Stimulated activated CD4-positive, alpha-beta T cell treated with anti-CD3 and anti-CD28 coated beads, Interleukin-12 subunit alpha, Interleukin-12 subunit beta, amount 100 ng/mL, for 48 hours (primary cell): ENCODE data around the gene ALKBH1.
A peak's percentile ranks its signal among the peaks of the same experiment; 100 is the strongest.
"Not testable (repeated sequence)": the region's sequence is repeated elsewhere in the genome, so short reads cannot be mapped to it uniquely, and the experiment has no call there.

ENCODE experiments used
- DNase-seq, 3 donors: peaks; one replicate each; pipeline ENCODE4 v3.0.0-alpha.2; 2020; ENCODE audit warnings: low read depth in 2 of 3, low spot score in 1 of 3

Gene ALKBH1

GRCh38 chr14:77707724-77708408 is at the start of gene ALKBH1, which contains the start of gene SLIRP:
ALKBH1 (minus strand) TSS chr14:77708023; CDS start chr14:77708004, 19 bp downstream.
SLIRP (plus strand) TSS chr14:77708103; CDS start chr14:77708112, 9 bp downstream.
- peak; percentile 77 to 83 (median 78) for DNase-seq

DNA sequence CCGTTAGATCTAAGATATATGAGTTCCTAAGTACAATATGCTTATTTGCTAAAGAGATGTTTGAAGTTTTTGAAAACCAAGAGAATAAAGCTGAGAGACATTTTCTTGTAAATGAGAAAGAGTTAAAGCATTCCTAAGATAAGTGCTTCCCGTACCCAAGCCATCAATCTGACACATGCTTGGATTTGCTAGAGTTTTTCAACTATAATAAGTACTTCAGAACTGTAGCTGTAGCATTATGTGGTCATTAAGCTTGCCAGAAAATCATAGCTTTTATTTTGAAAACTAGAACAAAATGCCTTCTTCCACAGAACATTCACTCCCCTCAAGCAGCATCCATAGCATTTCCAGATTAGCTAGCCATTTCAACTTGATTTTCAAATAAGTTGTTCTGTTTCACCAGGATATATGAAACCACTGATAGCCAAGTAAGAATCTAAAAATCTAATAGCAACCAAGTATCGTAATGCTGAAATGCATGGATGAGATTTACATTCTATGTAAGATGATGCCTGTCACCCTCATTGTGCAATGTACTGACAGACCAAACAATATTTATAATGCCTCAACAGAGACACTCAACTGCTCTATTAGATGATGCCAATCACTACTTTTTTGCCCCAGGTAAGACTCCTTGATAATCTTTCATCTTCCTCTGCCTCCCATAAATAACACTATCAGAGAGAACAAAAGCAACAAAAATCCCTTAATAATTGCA is 45.1 kb upstream of the ALKBH1 start:
- DNase-seq, result no peak

GRCh38 chr14:77752266-77752665 is 44.4 kb upstream of the ALKBH1 start:
- no peak for DNase-seq

DNA sequence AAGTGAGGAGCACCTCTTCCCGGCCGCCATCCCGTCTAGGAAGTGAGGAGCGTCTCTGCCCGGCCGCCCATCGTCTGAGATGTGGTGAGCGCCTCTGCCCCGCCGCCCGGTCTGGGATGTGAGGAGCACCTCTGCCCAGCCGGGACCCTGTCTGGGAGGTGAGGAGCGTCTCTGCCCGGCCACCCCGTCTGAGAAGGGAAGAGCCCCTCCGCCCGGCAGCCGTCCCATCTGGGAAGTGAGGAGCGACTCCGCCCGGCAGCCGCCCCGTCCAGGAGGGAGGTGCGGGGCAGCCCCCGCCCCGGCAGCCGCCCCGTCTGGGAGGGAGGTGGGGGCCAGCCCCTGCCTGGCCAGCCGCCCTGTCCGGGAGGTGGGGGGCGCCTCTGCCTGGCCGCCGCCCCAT is 39.6 kb upstream of the ALKBH1 start:
- DNase-seq, result not testable (repeated sequence)

- DNase-seq, result no peak
Observed at GRCh38 chr14:77746064-77746702, 38.4 kb upstream of the ALKBH1 start.

DNA sequence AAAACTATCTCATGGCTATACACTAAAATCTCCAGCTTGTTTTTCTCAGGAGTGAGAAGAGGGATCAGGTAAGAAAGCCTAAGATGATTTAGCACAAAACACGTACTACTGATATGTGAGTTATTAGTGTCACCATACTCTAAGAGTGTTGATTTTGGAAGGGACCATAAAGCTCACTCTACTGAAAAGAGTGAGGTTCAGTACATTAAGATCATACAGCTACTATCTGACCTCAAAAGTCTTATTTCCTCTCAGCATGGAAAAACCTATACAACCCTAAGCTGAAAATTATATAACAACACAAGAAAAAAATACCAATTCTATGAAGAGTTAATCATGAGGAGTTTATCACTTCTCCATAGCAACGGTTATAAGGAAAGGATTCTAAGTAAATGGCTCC is 33.6 kb upstream of the ALKBH1 start:
- DNase-seq, result no peak

- no peak for DNase-seq
Observed at GRCh38 chr14:77738559-77739250, 30.9 kb upstream of the ALKBH1 start.

- no peak for DNase-seq
Observed at GRCh38 chr14:77730976-77731497, 23.2 kb upstream of the ALKBH1 start.

DNA sequence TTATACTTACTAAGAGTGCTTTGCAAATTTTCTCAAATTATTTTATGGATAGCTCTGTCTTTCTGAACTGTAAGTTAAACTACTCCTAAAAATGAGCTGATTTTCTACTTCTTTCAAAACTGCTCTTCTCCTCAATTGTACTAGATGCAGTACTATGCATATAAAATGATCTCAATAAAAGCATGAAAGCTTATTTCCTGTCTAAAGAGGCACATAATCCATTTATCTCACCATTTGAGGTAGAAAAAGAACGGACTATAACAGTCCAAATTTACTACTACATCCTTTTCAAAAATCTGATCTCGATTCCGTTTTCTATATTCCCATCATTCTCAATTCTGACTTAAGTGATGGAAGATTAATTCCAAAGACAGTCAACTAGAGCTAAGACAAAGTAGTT is 14.5 kb upstream of the ALKBH1 start:
- DNase-seq, result no peak

DNA sequence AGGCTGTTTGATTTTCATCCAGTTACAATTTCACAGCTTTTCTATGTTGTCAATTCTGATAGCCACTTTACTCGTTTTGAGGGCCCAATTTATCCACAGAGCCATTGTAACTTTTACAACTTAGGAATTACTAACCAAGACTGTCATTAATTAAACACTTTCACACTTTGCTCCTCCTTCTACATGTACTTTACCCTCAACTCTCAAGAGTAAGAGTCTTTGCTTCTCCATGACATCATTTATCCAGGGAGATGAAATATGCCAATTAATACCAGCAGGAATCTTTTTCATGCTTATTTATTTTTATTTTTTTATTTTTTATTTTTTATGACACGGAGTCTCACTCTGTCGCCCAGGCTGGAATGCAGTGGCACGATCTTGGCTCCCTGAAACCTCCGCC is 13.6 kb upstream of the ALKBH1 start:
- DNase-seq, result no peak

GRCh38 chr14:77717608-77718305 is 9.9 kb upstream of the ALKBH1 start:
- no peak for DNase-seq

- DNase-seq, result peak in 1 of 3 donors; percentile 19
Observed at GRCh38 chr14:77714926-77715325, 7.1 kb upstream of the ALKBH1 start.

GRCh38 chr14:77710364-77710763 is 2.5 kb upstream of the ALKBH1 start:
- no peak for DNase-seq

DNA sequence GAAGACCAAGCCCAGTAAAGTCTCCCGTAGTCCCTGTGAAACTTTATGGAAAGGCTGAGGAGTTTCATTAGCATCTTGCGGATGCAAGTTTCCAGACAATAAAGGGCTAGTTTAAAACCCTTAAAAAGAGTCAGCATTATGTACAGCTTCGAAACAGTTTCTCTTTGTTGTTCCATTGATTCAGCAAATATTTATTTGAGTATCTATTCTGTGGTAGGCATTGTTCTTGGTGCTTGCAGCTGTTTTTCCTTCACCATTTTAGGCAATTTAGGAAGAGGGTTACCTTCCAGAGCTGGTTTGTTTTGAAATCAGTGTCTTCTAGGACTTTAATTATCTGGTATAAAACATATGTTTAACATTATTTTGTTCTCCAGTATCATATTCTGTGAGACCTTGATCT is 1.6 kb upstream of the ALKBH1 start:
- DNase-seq, result no peak

- no peak for DNase-seq
Observed at GRCh38 chr14:77708749-77709148, 926 bp upstream of the ALKBH1 start.

- no peak for DNase-seq
Observed at GRCh38 chr14:77707355-77707723, 484 bp downstream of the ALKBH1 start.

DNA sequence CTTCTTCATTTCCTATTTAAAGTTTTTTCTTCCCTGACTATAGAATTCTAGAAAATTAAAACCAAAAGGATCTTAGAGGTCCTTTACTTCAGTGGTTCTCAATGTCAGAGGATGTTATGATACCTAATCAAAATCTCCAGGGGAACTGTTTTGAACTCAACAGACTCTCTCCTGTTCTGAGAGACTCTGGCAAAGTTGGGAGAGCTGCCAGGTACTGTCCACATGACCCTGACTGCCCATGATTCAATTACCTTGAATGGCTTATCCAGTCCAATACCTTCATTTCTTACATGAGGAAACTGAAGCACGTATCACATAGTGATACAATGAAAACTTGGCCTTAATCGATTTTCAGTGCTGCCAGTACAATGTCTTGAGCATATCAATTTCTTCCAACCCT is 16.6 kb downstream of the ALKBH1 start:
- no peak for DNase-seq

- DNase-seq, result no peak
Observed at GRCh38 chr14:77682158-77682553, 25.7 kb downstream of the ALKBH1 start.

DNA sequence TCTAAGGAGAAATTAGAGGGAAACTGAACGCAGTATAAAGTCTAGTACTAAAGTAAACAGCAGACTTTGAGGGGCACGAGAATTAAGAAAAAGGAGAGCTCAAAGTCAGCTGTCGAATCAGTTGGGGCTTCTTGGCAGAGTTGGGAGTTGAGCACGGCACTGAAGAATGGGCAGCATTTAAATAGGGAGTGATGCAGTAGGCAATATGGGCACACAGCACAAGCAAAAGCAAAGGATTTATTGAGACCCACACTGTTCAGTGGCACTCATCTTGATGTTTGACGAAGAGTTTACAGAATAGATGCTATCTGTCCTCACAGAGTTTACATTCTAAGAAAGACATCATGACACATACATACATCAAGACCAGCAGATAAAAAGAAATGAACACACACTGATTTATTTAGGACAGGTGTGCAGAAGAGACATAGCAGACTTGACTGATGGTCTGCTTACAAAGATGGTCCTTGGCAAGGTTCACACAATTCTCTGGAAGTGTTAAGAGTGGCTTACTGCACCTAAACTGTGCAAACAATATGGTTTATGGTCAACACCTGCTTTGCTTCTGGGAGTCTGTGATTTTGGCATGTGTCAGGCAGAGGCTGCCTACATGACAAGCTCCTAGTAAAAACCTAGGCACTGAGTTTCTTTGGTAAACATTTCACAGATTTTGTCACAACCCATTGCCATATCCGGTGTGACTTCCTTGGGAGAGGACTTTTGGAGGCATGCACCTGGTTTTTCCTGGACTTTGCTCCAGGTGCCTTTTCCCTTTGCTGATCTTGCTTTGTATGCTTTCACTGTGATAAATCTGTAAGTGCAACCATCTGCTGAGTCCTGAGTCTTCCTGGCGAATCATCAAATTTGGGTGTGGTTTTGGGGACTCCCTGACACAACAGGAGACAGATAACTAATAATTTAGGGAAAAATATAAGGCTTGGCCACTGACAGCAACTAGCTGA is 26.3 kb downstream of the ALKBH1 start:
- DNase-seq, result no peak

- DNase-seq, result no peak
Observed at GRCh38 chr14:77674931-77675330, 32.9 kb downstream of the ALKBH1 start.
